Panc1 (cell line): ENCODE measurements around the gene POU2F1. TPM values are rescaled to one million over a fixed set of nuclear protein-coding genes. Genes with fewer than 3 reads are reported as not detected.

Experiments
- ATAC-seq: fragments of 200-7000 bp; cut with Tn5 transposase; 2 replicates; pipeline ENCODE4 v1.9.1; 2020; ENCODE audit warnings: mild to moderate bottlenecking, moderate library complexity
- BruUV-seq: library from RNA; stranded (reverse); fragments of 400-500 nt; replicated peaks from 2 replicates; lab custom pipeline; 2021; lab: Mats Ljungman, UMichigan
- CTCF ChIA-PET: fragments of 300-600 bp; sonication (Branson Sonifier 250); formaldehyde crosslinking; loops from one replicate; lab custom pipeline; 2022; ENCODE audit warnings: antibody characterized with exemption; lab: Charles Lee
- POLR2A ChIA-PET: fragments of 300-600 bp; sonication (Branson Sonifier 250); formaldehyde crosslinking; loops from one replicate; lab custom pipeline; 2022; ENCODE audit warnings: antibody characterized with exemption; lab: Charles Lee
- DNase-seq: peaks from one replicate; pipeline ENCODE4 v3.0.0-alpha.2; 2010; ENCODE audit warnings: low read depth, low spot score
- H3K27ac ChIP-seq: 2 replicates; pipeline ENCODE4 v1.5.1; 2011; ENCODE audit warnings: mild to moderate bottlenecking, low read length, inconsistent platforms
- H3K27me3 ChIP-seq: fragments of 200-500 bp; sonication (Bioruptor generic); 2 replicates; pipeline ENCODE4 v1.6.0; 2014; ENCODE audit warnings: low read length, inconsistent platforms; ENCODE audit not compliant: control insufficient read depth, insufficient read depth
- H3K36me3 ChIP-seq: fragments of 200-500 bp; sonication (Bioruptor generic); 2 replicates; pipeline ENCODE4 v1.5.1; 2014; ENCODE audit warnings: inconsistent platforms, mild to moderate bottlenecking, low read length, moderate library complexity; ENCODE audit not compliant: control insufficient read depth, insufficient read depth
- H3K4me1 ChIP-seq: 2 replicates; pipeline ENCODE4 v1.5.1; 2011; ENCODE audit warnings: inconsistent platforms, mild to moderate bottlenecking, low read length, moderate library complexity; ENCODE audit not compliant: control insufficient read depth, insufficient read depth
- H3K4me3 ChIP-seq, 2 experiments: 2 replicates each; pipeline ENCODE4 v1.5.1; 2011 to 2012; ENCODE audit warnings: low read depth in 2 of 2, low read length in 2 of 2, mild to moderate bottlenecking in 2 of 2, inconsistent platforms in 1 of 2, moderate library complexity in 1 of 2
- H3K9me3 ChIP-seq: fragments of 200-500 bp; sonication (Bioruptor generic); 2 replicates; pipeline ENCODE4 v1.5.1; 2014; ENCODE audit warnings: low read depth, mild to moderate bottlenecking, inconsistent platforms, low read length, moderate library complexity; ENCODE audit not compliant: control insufficient read depth, insufficient read depth
- CTCF ChIP-seq: fragments of 450-650 bp; IDR thresholded peaks from 2 replicates; pipeline ENCODE4 v1.5.1; 2017; ENCODE audit warnings: mild to moderate bottlenecking
- POLR2AphosphoS5 ChIP-seq: IDR thresholded peaks from 2 replicates; pipeline ENCODE4 v1.6.1; 2012; ENCODE audit warnings: mild to moderate bottlenecking, low read depth, low read length, moderate library complexity
- REST ChIP-seq, 2 experiments: IDR thresholded peaks; 2 replicates each; pipeline ENCODE4 v1.6.1; 2011 to 2012; ENCODE audit warnings: low read depth in 2 of 2, control low read depth in 1 of 2, low read length in 1 of 2, mild to moderate bottlenecking in 1 of 2, moderate library complexity in 1 of 2; ENCODE audit not compliant: insufficient read depth in 1 of 2
- SIN3A ChIP-seq: IDR thresholded peaks from 2 replicates; pipeline ENCODE4 v1.6.1; 2012; ENCODE audit warnings: low read depth, mild to moderate bottlenecking, low read length, moderate library complexity, borderline replicate concordance; ENCODE audit not compliant: insufficient read depth
- TCF7L2 ChIP-seq: IDR thresholded peaks from 2 replicates; pipeline ENCODE4 v1.6.1; 2011; ENCODE audit warnings: mild to moderate bottlenecking, low read depth, low read length, inconsistent platforms
- in situ Hi-C: cut with HindIII; loops from 2 replicates; pipeline ENCODE4 v1.10.0; 2016; ENCODE audit warnings: low sequenced_read_pairs, low pct_unique_long_range_greater_than_20kb
- intact Hi-C: fragments of 100-400 bp; cut with micrococcal nuclease; formaldehyde crosslinking; loops from one replicate; pipeline ENCODE4 v1.10.0; 2022; ENCODE audit not compliant: unreplicated experiment
- total RNA-seq: library from RNA; stranded (reverse); gene quantifications from one replicate; pipeline ENCODE4 v1.2.1, GENCODE V29; 2021; ENCODE audit not compliant: unreplicated experiment

Gene POU2F1
- total RNA-seq, 1 experiment from 2014 or later, result 17.1 TPM

- CTCF ChIA-PET, result no interaction called here
- intact Hi-C loops (no loop called here), in situ Hi-C loops (no loop called here)
These were observed 208.9 kb downstream of the POU2F1 start for GRCh38 chr1:167429612-167430011.

GRCh38 chr1:167430134-167430848, 209.6 kb downstream of the POU2F1 start:
- POLR2A ChIA-PET, result no interaction called here

More at GRCh38 chr1:167429612-167430011, 208.9 kb downstream of the POU2F1 start:
- H3K27ac ChIP-seq, result no peak overlapping the region
- H3K4me1 ChIP-seq, result no peaks in the 10 kb centered on the region
- H3K9me3 ChIP-seq, result no peaks in the 10 kb centered on the region
- no peaks in the 10 kb centered on the region for H3K36me3 ChIP-seq
- no peaks in the 10 kb centered on the region for H3K27me3 ChIP-seq
- POLR2A ChIA-PET, result no interaction called here
- H3K4me3 ChIP-seq, result no peak overlapping the region
- ATAC-seq (no peak), DNase-seq (no peak)
- no peak for TF ChIP-seq TCF7L2
- TF ChIP-seq POLR2AphosphoS5, result no peak
- TF ChIP-seq CTCF, result no peak
- no peak for TF ChIP-seq SIN3A
- TF ChIP-seq REST (IDR thresholded peaks at IDR 0.05; ENCODE audit: insufficient read depth in 1 of 2, low read depth in 2 of 2, low read length in 1 of 2), result no peak
- no TSS peak for BruUV-seq

More at GRCh38 chr1:167430134-167430848, 209.6 kb downstream of the POU2F1 start:
- no peak for ATAC-seq
- no TSS peak for BruUV-seq
- H3K4me1 ChIP-seq, result no peaks in the 10 kb centered on the region
- CTCF ChIA-PET, result no interaction called here
- in situ Hi-C loops, result no loop called here
- H3K27ac ChIP-seq, result no peak overlapping the region
- no peaks in the 10 kb centered on the region for H3K27me3 ChIP-seq
- TF ChIP-seq SIN3A (no peak), POLR2AphosphoS5 (no peak), CTCF (no peak), REST (IDR thresholded peaks at IDR 0.05; ENCODE audit: insufficient read depth in 1 of 2, low read depth in 2 of 2, low read length in 1 of 2) (no peak)
- no peaks in the 10 kb centered on the region for H3K36me3 ChIP-seq
- H3K9me3 ChIP-seq, result no peaks in the 10 kb centered on the region
- H3K4me3 ChIP-seq, result no peak overlapping the region
- no peak for DNase-seq
- intact Hi-C loops, result no loop called here
